Large intestine (tissue), 3 donors: ENCODE data around the gene ZNF792. TPM values are rescaled to one million over a fixed set of nuclear protein-coding genes. Genes with fewer than 3 reads are reported as not detected.
"Not testable (repeated sequence)": the region's sequence is repeated elsewhere in the genome, so short reads cannot be mapped to it uniquely, and the experiment has no call there.

Source experiments
- DNase-seq, 2 donors: peaks; one replicate each; pipeline versions ENCODE4 v3.0.0 to v3.0.0-alpha.2; 2013
- H3K27ac ChIP-seq: one replicate; pipeline ENCODE4 v1.5.1; 2013; ENCODE audit warnings: low read length
- H3K27me3 ChIP-seq: 2 replicates; pipeline ENCODE4 v1.6.1; 2013; ENCODE audit warnings: low read length; ENCODE audit not compliant: control insufficient read depth, insufficient read depth
- H3K36me3 ChIP-seq: 2 replicates; pipeline ENCODE4 v1.6.1; 2013; ENCODE audit warnings: low read length; ENCODE audit not compliant: control insufficient read depth, insufficient read depth
- H3K4me1 ChIP-seq: one replicate; pipeline ENCODE4 v1.6.1; 2013; ENCODE audit warnings: low read length; ENCODE audit not compliant: control insufficient read depth, insufficient read depth
- H3K4me3 ChIP-seq: one replicate; pipeline ENCODE4 v1.5.1; 2013; ENCODE audit warnings: low read length
- H3K9me3 ChIP-seq: one replicate; pipeline ENCODE4 v1.6.1; 2013; ENCODE audit warnings: mild to moderate bottlenecking, low read depth, low read length, moderate library complexity; ENCODE audit not compliant: control insufficient read depth
- WGBS: methylation state at CpG from one replicate; pipeline ENCODE4 v1.1.5; 2013; ENCODE audit warnings: low lambda C conversion rate; ENCODE audit not compliant: insufficient coverage; 5-methylcytosine and 5-hydroxymethylcytosine counted together
- polyA plus RNA-seq: library from polyadenylated mRNA; unstranded; fragments of 120-200 nt; gene quantifications from one replicate; pipeline ENCODE4 v1.2.1, GENCODE V29; 2013

The ZNF792 gene
- polyA plus RNA-seq, 1 donor: 5.1 TPM

DNA sequence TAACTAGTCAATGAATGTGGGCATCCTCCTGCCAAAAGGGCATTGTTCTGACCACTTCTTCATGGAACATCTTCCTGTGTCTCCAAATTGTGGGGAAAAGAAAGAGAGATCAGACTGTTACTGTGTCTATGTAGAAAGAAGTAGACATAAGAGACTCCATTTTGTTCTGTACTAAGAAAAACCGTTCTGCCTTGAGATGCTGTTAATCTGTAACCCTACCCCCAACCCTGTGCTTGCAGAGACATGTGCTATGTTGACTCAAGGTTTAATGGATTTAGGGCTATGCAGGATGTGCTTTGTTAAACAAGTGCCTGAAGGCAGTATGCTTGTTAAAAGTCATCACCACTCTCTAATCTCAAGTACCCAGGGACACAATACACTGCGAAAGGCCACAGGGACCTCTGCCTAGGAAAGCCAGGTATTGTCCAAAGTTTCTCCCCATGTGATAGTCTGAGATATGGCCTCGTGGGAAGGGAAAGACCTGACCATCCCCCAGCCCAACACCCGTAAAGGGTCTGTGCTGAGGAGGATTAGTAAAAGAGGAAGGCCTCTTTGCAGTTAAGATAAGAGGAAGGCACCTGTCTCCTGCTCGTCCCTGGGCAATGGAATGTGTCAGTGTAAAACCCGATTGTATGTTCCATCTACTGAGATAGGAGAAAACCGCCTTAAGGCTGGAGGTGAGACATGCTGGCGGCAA is 43.8 kb downstream of the ZNF792 start:
- H3K4me1 ChIP-seq, H3K4me3 ChIP-seq, H3K9me3 ChIP-seq, H3K27ac ChIP-seq, H3K36me3 ChIP-seq, H3K27me3 ChIP-seq, DNase-seq: not testable (repeated sequence)
- no CpG with 5 or more reads among the region's 8 CpGs for WGBS

DNA sequence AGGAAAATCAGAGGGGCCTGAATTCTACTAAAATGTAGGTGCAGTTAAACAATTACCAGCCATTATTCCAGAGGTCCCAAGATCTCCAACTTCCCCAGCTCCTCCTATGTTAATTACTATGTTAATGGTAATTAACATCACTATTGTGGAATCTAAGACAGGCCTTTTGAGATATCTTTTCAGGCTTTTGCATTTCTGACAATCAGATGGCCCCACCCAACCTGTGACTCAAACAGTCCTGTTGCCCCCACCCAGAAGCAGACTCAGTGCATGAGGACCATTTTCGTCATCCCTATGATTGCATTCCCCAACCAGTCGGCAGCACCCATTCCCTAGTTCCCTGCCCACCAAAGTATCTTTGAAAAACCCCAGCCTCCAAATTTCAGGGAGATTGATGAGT is 45.8 kb downstream of the ZNF792 start:
- no peaks in the 10 kb centered on the region for H3K36me3 ChIP-seq
- no peak overlapping the region for H3K4me3 ChIP-seq
- no peak for DNase-seq
- no peaks in the 10 kb centered on the region for H3K27me3 ChIP-seq
- H3K27ac ChIP-seq: no peak overlapping the region
- no peaks in the 10 kb centered on the region for H3K4me1 ChIP-seq
- no CpG with 5 or more reads among the region's 2 CpGs for WGBS
- no peaks in the 10 kb centered on the region for H3K9me3 ChIP-seq

DNA sequence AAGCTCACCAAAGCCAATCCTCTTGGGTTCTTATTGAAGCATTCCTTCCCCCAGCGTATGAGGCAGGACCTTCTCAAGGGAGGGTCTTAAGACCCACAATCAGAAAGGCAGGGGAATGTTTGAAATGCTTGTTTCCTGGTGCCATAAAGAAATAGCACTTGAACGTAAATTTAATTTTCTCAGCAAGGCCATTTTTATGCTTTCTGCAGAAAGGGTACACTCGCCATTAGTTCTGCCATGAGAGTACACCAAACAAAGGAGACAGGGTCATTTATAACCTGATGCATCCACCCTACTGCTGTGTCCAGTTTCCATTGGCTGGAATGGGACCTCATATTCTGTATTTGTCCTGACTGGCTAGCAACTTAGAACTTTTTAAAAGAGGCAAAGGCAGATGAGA is 46.9 kb downstream of the ZNF792 start:
- no CpG with 5 or more reads among the region's 3 CpGs for WGBS
- not testable (repeated sequence) for H3K9me3 ChIP-seq, DNase-seq, H3K27me3 ChIP-seq, H3K4me1 ChIP-seq, H3K36me3 ChIP-seq, H3K4me3 ChIP-seq, H3K27ac ChIP-seq

DNA sequence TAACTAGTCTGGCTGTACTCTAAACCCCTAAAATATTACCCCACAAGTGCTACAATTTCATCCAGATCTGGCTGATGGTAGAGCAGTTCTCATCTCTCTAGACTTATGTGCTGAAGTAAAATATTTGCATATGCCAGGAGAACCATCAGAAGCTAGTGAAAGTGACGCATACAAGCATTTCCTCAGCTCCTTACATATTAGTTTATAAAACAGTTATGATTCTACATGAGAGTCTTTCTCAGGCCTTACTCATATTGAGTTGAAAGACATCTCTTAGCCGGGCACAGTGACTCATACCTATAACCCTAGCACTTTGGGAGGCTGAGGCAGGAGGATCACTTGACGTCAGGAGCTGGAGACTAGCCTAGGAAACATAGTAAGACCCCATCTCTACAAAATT is 53.3 kb downstream of the ZNF792 start:
- H3K36me3 ChIP-seq: no peaks in the 10 kb centered on the region
- no peak overlapping the region for H3K4me3 ChIP-seq
- H3K9me3 ChIP-seq: no peaks in the 10 kb centered on the region
- H3K27me3 ChIP-seq: peaks cover 15% of the 10 kb centered on the region
- no peak overlapping the region for H3K27ac ChIP-seq
- no peaks in the 10 kb centered on the region for H3K4me1 ChIP-seq
- no CpG with 5 or more reads among the region's 3 CpGs for WGBS
- no peak for DNase-seq

Other genes starting within 250 kb of the ZNF792 start
- gene ZNF181, start 230.0 kb downstream of the ZNF792 start, polyA plus RNA-seq: 26.6 TPM
- 11.1 TPM for gene ZNF599, start 191.0 kb downstream of the ZNF792 start, polyA plus RNA-seq
- gene ZNF30, start 37.3 kb downstream of the ZNF792 start, polyA plus RNA-seq: 7.4 TPM
- gene GRAMD1A, start 36.1 kb upstream of the ZNF792 start, polyA plus RNA-seq: 53.2 TPM
- 0.96 TPM for gene SCN1B, start 66.2 kb upstream of the ZNF792 start, polyA plus RNA-seq
- gene HPN, start 77.5 kb upstream of the ZNF792 start, polyA plus RNA-seq: 309 TPM
- 291 TPM for gene FXYD3, start 151.6 kb upstream of the ZNF792 start, polyA plus RNA-seq
- 9.4 TPM for gene LGI4, start 170.8 kb upstream of the ZNF792 start, polyA plus RNA-seq
- gene FXYD1, start 174.6 kb upstream of the ZNF792 start, polyA plus RNA-seq: 23.2 TPM
- gene FXYD7, start 179.0 kb upstream of the ZNF792 start, polyA plus RNA-seq: 7.6 TPM
- gene FXYD5, start 190.5 kb upstream of the ZNF792 start, polyA plus RNA-seq: 53.4 TPM